ENCODE data around the gene SUMO1.

- no peak for TF ChIP-seq SMC3 (conservative IDR thresholded peaks at IDR 0.05; ENCODE audit: insufficient read depth, low read depth, low read length)
- TF ChIP-seq HDAC2 (IDR thresholded peaks at IDR 0.05) = no peak
- no peak for TF ChIP-seq SIN3A (IDR thresholded peaks at IDR 0.05; ENCODE audit: borderline replicate concordance in 2 of 2, control insufficient read depth in 1 of 2, low read depth in 2 of 2, low read length in 2 of 2)
- TF ChIP-seq CHD1 (IDR thresholded peaks at IDR 0.05; ENCODE audit: low read length) = no peak
- no peak for TF ChIP-seq MEIS2 (IDR thresholded peaks at IDR 0.05; ENCODE audit: partially characterized antibody)
- TF ChIP-seq MEF2A (IDR thresholded peaks at IDR 0.05; ENCODE audit: control insufficient read depth, low read depth, low read length) = no peak
- TF ChIP-seq RBM39 (optimal IDR thresholded peaks at IDR 0.05; ENCODE audit: low read depth, low read length) = no peak
- TF ChIP-seq CTCF (IDR thresholded peaks at IDR 0.05 in 2 of 3, conservative IDR thresholded peaks at IDR 0.05 in 1 of 3; ENCODE audit: insufficient read depth in 2 of 3, low read depth in 1 of 3, low read length in 3 of 3) = no peak
- TF ChIP-seq ZNF184 (CRISPR knock-in tag; IDR thresholded peaks at IDR 0.05) = no peak
- TF ChIP-seq, protein P1, sequence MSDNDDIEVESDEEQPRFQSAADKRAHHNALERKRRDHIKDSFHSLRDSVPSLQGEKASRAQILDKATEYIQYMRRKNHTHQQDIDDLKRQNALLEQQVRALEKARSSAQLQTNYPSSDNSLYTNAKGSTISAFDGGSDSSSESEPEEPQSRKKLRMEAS (CRISPR knock-in tag; IDR thresholded peaks at IDR 0.05) = no peak
- TF ChIP-seq, protein P2, sequence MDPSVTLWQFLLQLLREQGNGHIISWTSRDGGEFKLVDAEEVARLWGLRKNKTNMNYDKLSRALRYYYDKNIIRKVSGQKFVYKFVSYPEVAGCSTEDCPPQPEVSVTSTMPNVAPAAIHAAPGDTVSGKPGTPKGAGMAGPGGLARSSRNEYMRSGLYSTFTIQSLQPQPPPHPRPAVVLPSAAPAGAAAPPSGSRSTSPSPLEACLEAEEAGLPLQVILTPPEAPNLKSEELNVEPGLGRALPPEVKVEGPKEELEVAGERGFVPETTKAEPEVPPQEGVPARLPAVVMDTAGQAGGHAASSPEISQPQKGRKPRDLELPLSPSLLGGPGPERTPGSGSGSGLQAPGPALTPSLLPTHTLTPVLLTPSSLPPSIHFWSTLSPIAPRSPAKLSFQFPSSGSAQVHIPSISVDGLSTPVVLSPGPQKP (CRISPR knock-in tag; IDR thresholded peaks at IDR 0.05) = no peak
- TF ChIP-seq CHD2 (IDR thresholded peaks at IDR 0.05; ENCODE audit: low read depth, low read length) = no peak
- no peak for TF ChIP-seq FOXM1 (IDR thresholded peaks at IDR 0.05; ENCODE audit: low read depth)
- no peak for TF ChIP-seq FOXM1 (CRISPR knock-in tag; IDR thresholded peaks at IDR 0.05; ENCODE audit: low read depth)
- no peak for TF ChIP-seq POLR2AphosphoS5 (IDR thresholded peaks at IDR 0.05; ENCODE audit: control insufficient read depth, insufficient read depth, low read depth, low read length)
Observed at GRCh38 chr2:202261531-202261930, 23.1 kb upstream of the SUMO1 start.

Measured in K562 (cell line).